GM12872 (cell line): ENCODE results near the gene TMED5.

Source experiments
- CTCF ChIP-seq: IDR thresholded peaks from 3 replicates; pipeline ENCODE4 v1.5.1; 2011; ENCODE audit warnings: low read depth, mild to moderate bottlenecking, low read length, moderate library complexity; ENCODE audit not compliant: insufficient read depth

TMED5 gene

GRCh38 chr1:93124556-93125355, 55.5 kb downstream of the TMED5 start:
- TF ChIP-seq CTCF, result no peak

- TF ChIP-seq CTCF, result no peak
These were observed 56.9 kb downstream of the TMED5 start for GRCh38 chr1:93123201-93123783.

- TF ChIP-seq CTCF, result no peak
These were observed 59.6 kb downstream of the TMED5 start for GRCh38 chr1:93120614-93121013.

GRCh38 chr1:93114391-93114790, 65.8 kb downstream of the TMED5 start:
- TF ChIP-seq CTCF, result no peak

GRCh38 chr1:93113127-93113526, 67.1 kb downstream of the TMED5 start:
- TF ChIP-seq CTCF, result no peak

- TF ChIP-seq CTCF, result no peak
These were observed 68.7 kb downstream of the TMED5 start for GRCh38 chr1:93111561-93111960.

GRCh38 chr1:93111065-93111464, 69.1 kb downstream of the TMED5 start:
- TF ChIP-seq CTCF, result no peak
